B cell (primary cell): ENCODE data around the gene ACACB.

Experiments
- EZH2 ChIP-seq: IDR thresholded peaks from 2 replicates; pipeline ENCODE4 v1.6.1; 2012; ENCODE audit warnings: borderline replicate concordance, low read depth, mild to moderate bottlenecking, moderate library complexity, low read length; ENCODE audit not compliant: insufficient read depth, poor library complexity, severe bottlenecking
- TF ChIP-seq, protein P1 (sequence below): fragments of 200-600 bp; IDR thresholded peaks from one replicate; pipeline ENCODE4 v1.8.0; 2022; ENCODE audit warnings: antibody characterized with exemption, mild to moderate bottlenecking

DNA sequence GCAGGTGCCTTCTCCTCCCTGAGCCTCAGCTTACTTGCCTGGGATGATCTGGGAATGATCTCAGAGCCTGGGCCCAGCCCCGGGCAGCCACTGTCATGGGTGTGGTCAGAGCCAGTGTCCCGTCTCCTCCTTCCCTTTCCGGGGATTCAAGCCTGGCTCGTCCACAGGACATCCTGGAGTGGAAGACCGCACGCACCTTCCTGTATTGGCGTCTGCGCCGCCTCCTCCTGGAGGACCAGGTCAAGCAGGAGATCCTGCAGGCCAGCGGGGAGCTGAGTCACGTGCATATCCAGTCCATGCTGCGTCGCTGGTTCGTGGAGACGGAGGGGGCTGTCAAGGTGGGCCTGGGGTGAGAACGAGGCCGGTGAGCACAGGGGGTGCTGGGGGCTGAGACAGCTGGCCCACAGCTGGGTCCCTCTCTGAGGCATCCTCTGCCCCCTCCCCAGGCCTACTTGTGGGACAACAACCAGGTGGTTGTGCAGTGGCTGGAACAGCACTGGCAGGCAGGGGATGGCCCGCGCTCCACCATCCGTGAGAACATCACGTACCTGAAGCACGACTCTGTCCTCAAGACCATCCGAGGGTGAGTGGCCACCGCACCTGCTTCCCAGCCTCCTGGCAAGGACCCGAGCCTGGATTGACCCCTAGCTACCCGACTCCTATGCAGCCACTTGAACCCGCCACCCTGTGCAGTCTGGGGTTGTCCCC is 148.7 kb downstream of the ACACB start:
- TF ChIP-seq EZH2: no peak
- TF ChIP-seq, protein P1, sequence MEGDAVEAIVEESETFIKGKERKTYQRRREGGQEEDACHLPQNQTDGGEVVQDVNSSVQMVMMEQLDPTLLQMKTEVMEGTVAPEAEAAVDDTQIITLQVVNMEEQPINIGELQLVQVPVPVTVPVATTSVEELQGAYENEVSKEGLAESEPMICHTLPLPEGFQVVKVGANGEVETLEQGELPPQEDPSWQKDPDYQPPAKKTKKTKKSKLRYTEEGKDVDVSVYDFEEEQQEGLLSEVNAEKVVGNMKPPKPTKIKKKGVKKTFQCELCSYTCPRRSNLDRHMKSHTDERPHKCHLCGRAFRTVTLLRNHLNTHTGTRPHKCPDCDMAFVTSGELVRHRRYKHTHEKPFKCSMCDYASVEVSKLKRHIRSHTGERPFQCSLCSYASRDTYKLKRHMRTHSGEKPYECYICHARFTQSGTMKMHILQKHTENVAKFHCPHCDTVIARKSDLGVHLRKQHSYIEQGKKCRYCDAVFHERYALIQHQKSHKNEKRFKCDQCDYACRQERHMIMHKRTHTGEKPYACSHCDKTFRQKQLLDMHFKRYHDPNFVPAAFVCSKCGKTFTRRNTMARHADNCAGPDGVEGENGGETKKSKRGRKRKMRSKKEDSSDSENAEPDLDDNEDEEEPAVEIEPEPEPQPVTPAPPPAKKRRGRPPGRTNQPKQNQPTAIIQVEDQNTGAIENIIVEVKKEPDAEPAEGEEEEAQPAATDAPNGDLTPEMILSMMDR: no peak
